ENCODE data around the gene SLC19A1.

Gene SLC19A1

DNA sequence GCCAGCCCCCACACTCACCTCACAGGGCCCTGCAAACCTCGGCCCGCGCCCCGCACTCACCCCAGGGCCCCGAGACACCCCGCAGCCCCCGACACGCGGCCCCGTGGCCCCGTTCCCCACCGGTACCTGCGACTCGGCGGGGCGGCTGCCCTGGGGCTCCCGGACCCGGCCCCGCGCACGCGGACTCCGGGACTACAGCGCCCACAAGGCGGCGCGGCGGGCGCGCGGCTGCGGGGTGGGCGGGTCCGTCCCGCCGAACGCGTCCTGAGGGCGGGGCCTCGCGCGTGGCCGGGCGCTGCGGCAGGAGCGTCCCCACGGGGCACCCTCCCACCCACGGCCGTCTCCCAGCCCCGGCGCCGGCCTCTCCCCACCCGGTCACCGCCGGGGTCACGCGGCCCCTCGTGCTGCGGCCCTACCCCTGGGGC is at the start of gene SLC19A1:
TSS of gene SLC19A1 (minus strand) at position 199 of the 425 bp plus-strand sequence. CDS start 4,481 bp downstream, outside the sequence.
- FAIRE-seq: no peak

GRCh38 chr21:45591619-45592207 is 49.5 kb upstream of the SLC19A1 start:
- no peak for FAIRE-seq

GRCh38 chr21:45590726-45591618 is 48.7 kb upstream of the SLC19A1 start:
- FAIRE-seq: no peak

GRCh38 chr21:45590246-45590725 is 48.0 kb upstream of the SLC19A1 start:
- FAIRE-seq: no peak

DNA sequence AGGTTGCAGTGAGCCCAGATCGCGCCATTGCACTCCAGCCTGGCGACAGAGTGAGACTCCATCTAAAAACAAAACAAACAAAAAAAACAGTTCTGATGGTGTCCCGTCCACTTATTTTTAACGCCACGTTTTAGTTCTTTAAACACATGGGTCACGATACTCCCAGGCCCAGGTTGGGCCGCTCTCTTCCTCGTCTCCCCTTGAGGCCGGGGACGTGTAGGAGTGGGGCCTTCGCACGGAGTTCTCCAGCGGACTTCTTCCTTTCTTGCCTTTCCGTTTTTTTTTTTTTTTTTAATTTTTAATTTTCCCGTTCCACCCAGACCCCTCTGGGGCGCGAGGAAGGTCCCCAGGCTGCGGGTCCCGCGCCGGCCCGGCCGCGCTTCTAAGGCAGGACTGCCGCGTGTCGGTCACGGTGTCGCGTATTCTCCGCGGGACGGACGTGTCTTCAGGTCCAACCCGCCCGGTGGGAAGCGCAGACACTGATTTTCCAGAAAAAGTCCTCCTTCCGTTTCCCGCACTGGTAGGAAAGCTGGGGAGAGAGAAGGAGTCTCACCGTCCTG is 47.5 kb upstream of the SLC19A1 start:
- FAIRE-seq: no peak

DNA sequence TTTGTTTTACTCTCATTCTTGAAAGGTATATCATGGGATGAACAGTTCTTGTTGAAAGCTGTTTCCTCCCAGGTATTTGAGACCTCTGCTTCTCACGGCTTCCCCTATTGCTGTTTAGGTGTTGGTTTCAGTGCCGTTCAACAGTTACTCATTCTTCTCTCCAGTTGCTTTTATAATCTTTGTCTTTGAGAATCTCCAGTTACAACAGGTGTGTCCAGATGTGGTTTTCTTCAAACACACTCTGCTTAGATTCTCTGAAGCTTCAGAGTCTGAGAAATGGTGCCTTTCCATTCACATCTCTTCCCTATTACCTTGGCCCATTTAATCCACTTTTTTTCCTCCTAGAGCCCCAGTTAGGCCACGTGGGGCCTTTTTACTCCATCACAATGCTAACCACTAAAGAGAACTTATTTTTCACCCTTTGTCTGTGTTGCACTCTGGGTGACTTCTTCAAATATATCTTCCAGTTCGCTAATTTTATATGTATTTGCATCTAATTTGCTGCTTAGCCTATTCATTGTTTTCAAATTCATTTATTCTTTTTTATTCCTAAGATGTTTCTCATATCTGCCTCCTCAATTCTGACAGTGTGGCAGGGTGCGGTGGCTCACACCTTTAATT is 46.7 kb upstream of the SLC19A1 start:
- FAIRE-seq: no peak

DNA sequence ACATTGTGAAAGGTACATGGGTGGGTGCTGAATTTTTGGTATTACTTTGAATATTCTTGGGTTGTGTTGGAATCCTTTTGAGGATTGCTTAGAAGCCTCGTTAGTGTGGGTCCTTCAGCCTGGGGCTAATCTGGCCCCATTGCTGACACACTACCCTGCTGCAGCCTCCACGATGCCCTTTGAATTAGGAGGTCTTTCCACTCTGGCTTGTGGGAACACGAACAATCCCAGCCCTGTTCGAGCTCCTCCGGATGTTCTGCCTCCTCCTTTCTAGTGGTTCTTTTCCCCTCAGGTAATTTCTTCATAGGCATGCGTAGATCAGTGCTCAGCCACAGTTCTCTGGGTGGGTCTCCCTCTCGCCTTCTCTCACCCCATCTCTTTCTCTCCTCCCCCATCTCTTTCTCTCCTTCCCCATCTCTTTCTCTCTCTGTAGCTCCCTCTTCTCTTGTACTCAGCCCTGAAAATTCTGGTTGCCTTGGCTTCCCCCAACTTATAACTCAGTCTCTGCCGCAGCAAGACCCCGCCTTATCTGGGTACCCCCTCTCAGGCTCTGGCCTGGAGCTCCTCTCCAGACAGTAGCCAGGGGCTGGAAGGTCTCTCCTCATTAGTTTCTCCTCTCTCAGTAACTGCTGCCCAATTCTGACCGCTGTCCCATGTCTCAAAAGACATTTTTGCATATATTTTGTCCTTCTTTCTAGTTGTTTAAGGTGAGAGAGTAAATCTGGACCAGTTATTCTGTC is 46.0 kb upstream of the SLC19A1 start:
- no peak for FAIRE-seq

DNA sequence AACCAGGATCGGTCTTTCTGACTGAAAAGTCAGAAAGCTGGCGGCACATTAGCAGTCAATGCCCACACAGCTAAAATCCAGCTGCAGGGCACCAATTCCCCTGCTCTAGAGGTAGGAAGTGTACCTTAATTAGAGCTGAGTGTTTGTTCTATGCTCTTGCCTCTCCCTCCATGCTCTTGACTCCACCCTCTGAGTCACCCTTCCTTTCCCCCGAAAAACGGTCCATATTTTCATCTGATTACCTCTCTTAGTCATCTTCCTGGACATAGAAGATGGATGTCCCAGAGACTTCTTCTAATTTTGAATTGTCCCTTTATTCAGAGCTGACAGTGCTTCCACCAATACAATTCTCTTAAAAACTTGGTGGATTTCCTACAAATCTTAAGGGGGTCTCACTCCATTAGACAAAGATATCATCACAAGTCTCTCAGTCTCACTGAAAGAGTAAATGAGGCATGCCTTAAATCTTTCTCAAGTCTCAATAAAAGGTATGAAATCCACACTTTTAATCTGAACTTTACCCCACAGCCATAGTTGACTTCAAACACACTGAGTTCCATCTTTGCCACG is 44.1 kb upstream of the SLC19A1 start:
- FAIRE-seq: no peak

GRCh38 chr21:45584786-45585185 is 42.5 kb upstream of the SLC19A1 start:
- FAIRE-seq: no peak

- FAIRE-seq: no peak
Observed at GRCh38 chr21:45583831-45584509, 41.7 kb upstream of the SLC19A1 start.

DNA sequence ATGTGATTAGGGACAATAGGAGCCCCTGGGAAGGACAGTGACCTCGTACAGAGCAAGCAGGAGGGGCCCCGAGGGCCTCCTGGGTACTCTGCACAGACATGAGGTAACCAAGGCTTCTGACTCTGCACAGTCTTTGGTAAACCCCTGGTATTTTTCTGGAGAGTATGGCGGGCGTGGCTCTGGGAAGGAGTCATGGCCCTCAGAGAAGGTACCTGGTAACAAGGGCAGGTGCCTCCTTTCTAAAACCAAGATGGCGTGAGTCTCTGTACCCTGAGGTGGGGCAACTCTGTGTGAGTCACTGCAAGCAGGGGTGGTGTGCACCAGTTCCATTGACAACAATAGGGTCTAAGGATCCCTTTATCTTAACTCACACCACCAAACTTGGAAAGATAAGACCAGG is 39.9 kb upstream of the SLC19A1 start:
- FAIRE-seq: no peak

DNA sequence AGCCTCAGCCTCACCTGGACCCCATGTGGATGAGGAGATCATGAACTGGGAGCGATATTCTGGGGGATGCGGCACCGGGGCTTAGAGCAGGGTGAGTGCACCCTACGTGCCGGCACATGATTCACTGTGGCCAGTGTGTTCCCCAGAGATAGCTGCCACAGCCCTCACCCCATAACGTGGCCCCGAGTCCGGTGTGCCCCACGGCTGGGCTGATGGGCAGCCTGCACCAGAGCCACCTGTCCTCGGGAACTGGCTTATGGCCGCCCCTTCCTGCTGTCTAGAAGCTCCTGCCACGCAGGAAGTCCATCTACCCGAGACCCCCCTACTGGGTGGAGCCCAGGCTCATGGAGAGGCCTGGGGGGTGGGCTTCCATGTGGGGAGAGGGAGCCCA is 39.1 kb upstream of the SLC19A1 start:
- FAIRE-seq: no peak

- FAIRE-seq: no peak
Observed at GRCh38 chr21:45580576-45581321, 38.5 kb upstream of the SLC19A1 start.

DNA sequence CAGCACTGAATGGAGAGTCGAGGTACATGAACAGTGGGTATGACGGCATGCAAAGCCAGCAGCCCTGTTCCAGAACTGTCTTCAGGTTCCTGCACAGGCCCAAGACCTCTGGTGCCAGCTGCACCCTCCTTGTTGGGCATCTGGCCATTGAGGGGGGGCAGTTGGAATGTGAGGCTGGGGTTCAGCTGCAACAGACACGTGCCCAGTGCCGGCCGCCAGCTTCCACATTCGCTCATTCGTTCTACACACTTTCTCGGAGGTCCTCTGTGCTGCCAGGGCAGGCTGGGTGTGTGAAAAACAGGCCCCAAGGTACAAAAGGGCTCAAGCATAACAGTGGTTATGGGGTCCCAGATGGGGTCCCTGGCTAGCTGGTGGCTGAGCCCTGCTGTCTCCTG is 37.9 kb upstream of the SLC19A1 start:
- FAIRE-seq: no peak

DNA sequence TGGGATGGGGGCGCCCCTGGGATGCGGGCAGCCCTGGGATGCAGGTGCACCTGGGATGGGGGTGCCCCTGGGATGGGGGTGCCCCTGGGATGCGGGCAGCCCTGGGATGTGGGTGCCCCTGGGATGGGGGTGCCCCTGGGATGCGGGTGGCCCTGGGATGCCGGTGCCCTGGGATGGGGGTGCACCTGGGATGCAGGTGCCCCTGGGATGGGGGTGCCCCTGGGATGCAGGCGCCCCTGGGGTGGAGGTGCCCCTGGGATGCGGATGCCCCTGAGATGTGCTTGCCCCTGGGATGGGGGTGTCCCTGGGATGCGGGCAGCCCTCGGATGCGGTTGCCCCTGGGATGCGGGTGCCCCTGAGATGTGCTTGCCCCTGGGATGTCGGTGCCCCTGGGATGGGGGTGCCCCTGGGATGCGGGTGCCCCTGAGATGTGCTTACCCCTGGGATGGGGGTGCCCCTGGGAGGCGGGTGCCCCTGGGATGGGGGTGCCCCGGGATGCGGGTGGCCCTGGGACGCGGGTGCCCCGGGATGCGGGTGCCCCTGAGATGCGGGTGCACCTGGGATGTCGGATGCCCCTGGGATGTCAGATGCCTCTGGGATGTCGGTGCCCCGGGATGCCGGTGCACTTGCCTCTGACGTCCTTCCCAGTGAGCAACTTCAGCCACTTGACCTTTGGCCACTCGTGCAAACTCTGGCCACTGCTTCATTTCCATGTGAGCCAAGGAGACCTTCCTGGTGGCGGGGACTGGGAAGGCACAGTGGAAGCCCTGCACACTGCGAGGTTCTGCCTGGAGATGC is 37.3 kb upstream of the SLC19A1 start:
- FAIRE-seq: no peak

GRCh38 chr21:45578811-45579381 is 36.7 kb upstream of the SLC19A1 start:
- FAIRE-seq: no peak

DNA sequence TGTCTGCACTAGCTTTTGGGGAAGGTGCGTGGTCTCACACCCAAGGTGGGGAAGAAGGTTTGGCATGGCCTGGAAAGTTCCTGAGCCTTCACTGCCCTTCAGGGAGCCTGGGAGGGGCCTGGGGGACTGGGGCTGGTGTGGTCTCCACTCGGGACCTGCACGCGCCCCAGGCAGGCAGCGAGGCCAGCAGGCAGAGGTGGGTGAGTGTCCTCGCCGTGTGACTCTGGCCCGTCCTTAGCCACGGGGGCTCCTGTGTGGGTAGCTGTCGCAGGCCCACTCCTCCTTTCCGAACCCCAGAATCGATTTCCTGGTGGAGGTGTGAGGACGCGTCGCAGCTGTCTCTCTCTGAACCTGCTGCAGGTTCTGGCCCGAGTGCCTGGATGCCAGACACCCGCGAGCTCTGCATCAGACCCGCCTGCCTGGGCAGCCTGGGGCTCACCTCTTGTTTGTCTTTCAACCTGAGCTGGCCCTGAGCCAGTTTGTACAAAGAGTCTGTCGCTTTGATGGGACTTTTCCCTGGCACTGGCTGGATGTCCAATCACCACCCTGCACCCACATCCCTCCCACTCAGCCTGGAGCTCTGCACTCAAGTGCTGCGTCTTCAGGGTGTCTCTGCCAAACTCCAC is 36.0 kb upstream of the SLC19A1 start:
- no peak for FAIRE-seq

DNA sequence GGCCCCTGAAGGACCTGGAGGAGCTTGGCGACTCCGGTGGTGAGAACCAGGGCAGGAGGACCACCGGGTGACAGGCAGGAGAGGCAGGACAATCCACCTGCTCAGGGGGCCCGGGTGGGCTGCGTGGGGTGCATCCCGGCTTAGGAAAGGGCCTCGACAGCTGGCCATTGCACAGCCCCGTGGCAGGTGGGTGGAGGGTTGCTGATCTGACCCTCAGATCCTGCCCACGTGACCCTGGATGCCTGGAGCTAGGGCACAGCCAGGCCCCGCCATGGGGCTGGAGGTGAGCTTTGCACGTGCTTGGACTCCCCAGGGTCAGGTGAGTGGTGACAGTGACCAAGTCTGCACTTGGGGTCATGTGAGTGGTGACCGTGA is 35.5 kb upstream of the SLC19A1 start:
- FAIRE-seq: no peak

Data from G401.6 (cell line).